Erythroblast (primary cell): Measurements from ENCODE around the gene MACROD2.

Experiments used
- GATA1 ChIP-seq: IDR thresholded peaks from 2 replicates; pipeline ENCODE4 v1.6.1; 2011; ENCODE audit warnings: low read depth, mild to moderate bottlenecking, control low read depth, low read length, moderate library complexity
- POLR2A ChIP-seq: IDR thresholded peaks from 2 replicates; pipeline ENCODE4 v1.6.1; 2011; ENCODE audit warnings: mild to moderate bottlenecking, low read length

- no peak for TF ChIP-seq POLR2A
- no peak for TF ChIP-seq GATA1
These were observed 336.3 kb downstream of the MACROD2 start for GRCh38 chr20:14331646-14332045.
